GM21529 (cell line): ENCODE measurements around the gene CYP1B1.

Experiments
- ATAC-seq: cut with Tn5 transposase; IDR thresholded peaks from one replicate; pipeline ENCODE4 v1.9.1; 2021; ENCODE audit not compliant: unreplicated experiment

Gene CYP1B1

DNA sequence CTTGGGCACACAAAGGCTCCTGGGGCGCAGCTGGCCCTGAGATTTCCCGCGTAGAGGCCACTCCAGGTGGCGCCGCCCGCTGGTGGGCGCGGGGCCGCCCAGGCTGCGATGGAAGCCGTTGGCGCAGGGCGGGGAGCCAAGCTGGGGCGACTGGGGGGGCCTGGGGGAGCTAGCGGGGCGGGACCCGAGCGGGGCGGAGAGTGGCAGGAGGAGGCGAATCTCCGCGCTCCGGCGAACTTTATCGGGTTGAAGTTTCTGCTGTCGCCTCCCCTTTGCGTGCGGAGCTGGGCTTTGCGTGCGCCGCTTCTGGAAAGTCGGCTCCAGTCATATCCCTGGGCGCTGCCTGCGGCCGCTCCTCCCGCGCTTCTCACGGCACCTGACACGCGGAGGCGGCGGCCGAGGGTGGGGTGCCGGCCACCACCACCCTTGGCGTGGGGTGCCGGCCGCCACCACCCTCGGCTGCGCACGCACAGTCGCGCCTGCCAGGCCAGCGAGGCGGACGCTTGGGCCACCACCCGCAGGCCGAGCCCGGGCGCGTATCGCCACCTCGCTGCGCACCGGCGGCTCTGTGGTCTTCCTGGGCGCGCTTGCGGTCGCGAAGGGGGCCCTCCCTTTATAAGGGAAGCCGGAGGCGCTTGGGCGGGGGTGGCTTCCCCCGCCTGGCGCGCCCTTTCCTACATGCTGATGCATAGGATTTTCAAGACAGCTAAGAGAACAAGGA lies 919 bp upstream of the CYP1B1 start:
- peak; percentile 53 for ATAC-seq

DNA sequence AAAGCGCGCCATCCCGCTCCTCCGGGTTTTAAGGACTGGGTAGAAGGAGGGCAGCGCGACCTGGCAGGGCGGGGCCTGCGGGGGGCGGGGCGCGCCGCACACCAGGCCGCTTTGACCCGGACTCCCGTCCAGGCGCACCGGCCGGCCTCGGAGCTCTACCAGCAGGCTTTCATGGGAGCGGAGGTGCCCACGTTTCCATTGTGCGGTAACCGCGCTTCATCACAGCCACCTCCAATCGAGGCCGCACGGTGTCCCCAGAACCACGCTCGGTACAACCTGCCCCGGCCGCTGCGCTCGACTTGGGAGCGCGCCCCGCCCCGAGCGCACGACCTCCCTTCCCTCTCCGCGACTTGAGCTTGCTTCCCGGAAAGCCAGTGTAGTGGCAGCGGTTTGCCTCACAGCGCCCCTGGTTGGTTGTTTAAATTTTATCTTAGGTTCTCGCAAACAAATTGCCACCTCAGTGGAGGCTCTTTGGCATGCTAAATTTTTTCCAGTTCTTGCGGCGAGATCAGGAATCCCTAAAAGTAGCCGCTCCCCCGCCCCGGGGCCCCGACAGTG lies 280 bp upstream of the CYP1B1 start:
- ATAC-seq = peak; percentile 42

DNA sequence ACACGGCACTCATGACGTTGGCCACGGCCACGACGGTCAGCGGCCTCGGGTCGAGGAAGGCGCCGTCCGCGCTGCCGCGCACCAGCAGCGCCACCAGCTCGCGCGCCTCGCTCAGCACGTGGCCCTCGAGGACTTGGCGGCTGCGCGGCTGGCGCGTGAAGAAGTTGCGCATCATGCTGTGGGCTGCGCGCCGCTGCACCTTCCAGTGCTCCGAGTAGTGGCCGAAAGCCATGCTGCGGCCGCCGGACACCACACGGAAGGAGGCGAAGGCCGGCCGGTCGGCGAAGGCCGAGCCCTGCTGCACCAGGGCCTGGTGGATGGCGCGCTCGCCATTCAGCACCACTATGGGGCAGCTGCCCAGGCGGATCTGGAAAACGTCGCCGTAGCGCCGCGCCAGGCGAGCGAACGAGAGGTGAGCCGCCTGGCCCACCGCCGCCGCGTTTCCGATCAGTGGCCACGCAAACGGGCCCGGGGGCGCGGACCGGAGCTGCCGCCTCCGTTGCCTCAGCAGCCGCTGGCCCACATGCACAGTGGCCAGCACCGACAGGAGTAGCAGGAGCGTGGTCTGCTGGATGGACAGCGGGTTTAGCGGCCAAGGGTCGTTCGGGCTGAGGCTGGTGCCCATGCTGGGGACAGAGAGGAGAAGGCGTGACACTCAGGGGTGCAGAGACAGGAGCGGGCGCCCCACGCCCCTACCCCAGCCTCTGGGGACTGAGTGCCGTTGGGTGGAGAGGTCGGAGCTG lies 1.0 kb downstream of the CYP1B1 start:
- ATAC-seq = no peak

DNA sequence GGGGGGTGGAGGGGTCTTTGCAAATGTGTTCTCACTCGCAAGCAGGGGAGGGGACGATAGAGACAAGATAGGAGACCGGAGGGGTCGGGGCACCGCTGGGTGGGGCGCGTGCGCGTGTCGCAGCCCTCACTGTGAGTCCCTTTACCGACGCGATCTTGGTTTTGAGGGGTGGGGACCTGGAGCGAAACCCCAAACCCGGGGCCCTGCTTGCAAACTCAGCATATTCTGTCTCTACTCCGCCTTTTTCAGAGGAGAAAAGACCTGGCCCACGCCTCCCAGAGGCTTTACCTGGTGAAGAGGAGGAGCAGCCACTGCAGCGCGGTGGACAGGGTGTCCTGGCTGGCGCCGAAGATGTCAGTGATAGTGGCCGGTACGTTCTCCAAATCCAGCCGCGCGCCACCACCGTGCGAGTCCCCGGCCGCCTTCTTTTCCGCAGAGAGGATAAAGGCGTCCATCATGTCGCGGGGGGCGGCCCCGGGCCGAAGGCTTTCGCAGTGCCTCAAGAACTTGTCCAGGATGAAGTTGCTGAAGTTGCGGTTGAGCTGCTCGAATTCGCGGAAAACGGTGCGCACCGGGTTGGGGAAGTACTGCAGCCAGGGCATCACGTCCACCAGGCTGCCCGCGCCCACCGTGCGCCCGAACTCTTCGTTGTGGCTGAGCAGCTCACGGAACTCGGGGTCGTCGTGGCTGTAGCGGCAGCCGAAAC lies 1.7 kb downstream of the CYP1B1 start:
- no peak for ATAC-seq

DNA sequence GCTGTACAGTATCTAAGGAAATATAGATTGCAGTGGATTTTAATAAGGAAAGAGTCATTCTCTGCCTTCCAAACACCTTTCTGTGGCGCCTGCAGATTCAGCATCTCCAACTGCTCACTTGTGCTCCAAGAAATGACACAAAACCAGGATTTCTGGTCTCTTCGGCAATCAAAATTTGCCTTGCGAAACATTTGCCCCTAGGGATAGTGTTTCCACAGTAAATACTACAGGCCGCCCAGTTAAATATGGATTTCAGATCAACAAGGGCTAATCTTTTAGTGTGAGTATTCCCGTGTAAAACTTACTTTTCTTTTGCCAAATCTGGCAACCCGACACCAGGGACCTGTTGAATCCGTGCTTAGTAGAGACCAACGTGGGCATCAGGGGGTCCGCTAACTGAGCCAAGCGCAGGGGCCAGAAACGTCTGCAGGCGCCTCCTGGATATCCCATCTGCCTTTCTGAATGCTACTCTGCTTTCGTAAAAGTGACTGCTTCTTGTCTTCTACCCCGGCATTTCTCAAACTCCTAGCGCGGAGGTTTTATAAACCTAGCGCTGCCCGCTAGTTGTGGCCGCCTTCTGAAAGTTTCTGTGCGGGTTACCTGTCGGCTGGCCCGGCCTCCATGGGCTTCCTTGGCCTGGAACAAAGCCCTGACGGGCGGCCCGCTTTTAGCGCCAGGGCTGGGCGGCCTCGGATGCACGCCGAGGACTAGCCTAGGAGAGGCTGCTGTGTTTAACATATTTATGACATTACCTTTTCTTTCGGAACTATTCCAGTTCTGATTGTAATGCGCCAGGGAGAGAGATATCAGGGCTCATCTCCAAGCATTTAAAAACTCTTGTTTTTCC lies 2.5 kb downstream of the CYP1B1 start:
- ATAC-seq = no peak

DNA sequence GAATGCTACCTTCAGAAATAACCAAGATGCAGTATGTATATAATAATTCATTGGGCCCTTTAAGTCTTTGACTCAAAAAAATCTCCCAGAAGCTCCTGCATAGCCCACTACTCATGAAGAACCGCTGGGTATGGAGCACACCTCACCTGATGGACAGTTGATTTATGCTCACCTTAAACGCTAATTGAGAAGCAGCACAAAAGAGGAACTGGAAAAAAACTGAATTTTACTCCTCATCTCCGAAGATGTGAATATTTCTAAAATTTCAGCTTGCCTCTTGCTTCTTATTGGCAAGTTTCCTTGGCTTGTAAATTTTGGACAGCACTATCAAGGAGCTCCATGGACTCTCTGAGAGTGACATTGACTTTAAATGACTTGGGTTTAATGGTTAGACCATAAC lies 5.5 kb downstream of the CYP1B1 start:
- no peak for ATAC-seq

DNA sequence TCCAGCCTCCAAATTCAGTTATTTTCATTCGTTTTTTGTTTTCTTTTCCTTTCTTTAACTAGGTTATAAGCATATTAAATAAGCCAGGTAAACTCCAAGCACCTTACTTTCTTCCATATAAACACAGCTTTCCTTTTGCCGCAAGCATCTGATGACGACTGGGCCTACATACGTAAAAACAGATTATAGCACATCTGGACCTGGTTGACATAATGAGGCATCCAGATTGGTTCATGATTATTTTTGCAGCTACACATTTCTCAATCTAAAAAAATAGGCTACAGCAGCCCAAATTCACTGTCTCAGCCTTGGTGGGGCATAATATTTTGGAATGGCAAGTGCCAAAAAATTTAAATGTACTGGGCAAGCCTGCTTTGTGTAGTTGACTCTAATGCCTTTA lies 7.7 kb downstream of the CYP1B1 start:
- no peak for ATAC-seq

DNA sequence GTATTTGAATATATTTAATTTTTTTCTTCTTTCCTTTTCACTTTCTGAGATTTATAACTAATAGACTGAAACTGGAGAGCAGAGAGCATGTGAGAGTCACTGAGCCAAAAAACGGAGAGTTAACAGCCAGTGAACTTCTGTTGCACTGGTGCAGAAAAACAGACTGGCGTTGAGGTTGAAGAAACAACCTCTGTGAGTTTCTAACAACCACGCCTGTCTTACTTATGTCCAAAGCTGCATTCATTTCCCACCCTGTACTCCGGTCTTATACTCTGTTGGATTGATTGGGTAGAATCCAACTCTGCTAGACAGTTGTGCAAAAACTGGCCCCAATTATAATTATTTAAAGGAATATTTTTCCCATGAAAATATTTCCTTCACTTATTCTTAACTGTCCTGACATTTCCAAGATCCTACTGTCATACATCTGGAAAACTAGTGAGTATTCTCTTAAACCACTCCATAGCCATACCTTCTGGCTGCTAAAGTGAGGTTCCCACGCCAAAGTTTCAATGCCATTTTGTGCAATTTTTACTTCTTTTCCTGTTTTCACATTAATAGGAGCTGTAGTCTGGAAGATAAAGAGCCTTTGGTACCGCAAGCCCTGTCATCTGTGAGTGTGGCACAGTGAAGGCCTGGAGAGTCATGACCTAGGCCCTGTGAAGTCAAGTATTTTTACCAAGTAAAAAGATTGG lies 9.4 kb downstream of the CYP1B1 start:
- no peak for ATAC-seq

DNA sequence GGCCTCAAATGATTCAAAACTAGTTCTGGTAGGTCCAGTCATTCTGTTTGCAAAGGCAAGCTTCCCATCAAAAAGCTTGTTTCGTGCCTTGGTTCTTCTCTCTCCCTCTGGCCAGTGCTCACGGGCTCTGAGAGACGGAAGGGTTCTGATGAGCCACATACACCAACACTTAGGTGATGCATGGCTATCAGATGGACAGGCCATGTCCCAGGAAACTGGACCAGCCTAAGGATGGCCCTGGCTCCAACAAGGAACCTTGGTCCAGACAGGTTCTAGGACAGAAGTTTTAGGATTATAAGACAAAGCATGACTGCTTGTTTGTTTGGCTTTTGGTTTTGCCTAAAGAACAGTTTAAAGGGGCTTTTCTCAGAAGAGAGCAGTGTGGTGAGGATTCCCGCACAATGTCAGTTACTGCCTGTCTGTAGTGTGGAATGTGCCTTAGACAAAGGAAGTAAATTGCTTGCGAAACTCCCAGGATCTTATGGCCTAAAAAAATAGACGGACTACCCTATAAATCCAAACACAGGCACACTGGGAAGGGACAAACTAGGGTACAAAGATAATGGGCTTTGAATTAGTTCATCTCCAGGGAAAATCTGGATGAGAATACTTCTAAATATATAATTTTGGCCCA lies 10.3 kb downstream of the CYP1B1 start:
- no peak for ATAC-seq

DNA sequence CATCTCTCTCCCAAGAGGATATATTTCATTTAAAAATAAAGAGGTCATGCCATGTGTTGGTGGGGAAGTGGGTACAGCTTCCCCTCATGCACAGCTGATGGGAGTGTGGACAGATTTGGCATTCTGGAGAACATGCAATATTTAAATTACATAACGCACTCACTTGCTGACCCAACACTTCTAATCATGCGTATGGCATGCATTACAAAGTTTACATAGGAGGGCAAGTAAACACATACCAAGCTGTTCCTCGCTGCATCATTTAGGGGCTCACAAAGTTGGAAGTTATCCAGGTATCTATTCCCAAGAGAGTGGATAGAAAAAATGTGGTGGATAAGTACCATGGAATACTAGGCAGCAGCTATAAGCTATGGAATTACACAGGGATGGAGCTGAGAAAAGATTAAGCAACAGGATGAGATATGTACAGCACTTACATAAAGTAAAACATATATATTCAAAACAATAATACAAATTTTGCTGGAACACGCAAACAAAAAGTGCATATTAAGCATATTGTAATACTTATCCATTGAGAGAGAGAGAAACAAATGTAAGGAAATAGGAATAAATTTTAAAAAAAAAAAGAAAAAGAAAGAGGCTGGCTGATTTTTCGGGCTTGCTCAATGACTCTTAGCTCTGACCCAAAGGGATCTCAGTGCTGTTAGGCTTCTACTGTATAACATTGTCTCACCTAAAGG lies 11.0 kb downstream of the CYP1B1 start:
- ATAC-seq = no peak

DNA sequence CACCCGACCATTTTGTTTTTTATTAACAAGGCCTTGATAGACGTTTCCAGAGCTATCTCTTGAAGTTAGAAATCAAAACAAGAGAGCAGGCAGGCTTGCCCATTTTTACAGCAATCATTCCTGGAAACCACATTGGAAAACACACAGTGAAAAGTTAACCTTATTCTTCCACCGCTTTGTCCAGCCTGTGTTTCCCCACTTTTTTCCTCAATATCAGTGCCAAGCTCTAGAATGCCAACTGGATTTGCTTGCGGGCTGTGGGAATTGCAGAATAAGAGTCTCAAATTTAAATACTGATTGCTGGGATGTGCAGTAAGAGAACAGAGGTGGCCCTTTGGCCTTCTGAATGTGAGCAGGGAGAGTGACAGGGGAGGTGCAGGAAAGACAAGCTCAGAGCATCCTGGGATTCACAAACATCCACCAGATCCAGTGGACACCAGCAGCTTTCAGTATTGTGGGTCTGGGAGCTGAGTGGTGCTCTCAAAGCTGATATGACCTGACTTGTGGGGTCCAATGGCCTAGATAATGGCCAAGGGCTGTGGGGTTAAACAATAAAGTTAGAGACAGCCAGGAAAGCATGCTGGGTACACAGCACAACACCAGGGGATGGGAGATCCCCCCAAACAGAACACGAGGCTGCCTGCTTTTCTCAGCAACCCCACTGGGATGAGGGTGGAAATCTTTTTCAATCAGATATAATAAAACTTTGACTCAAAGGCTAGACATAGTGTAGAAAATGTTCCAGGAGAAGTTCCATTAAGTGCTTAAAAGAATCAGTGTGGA lies 15.5 kb downstream of the CYP1B1 start:
- ATAC-seq = no peak

DNA sequence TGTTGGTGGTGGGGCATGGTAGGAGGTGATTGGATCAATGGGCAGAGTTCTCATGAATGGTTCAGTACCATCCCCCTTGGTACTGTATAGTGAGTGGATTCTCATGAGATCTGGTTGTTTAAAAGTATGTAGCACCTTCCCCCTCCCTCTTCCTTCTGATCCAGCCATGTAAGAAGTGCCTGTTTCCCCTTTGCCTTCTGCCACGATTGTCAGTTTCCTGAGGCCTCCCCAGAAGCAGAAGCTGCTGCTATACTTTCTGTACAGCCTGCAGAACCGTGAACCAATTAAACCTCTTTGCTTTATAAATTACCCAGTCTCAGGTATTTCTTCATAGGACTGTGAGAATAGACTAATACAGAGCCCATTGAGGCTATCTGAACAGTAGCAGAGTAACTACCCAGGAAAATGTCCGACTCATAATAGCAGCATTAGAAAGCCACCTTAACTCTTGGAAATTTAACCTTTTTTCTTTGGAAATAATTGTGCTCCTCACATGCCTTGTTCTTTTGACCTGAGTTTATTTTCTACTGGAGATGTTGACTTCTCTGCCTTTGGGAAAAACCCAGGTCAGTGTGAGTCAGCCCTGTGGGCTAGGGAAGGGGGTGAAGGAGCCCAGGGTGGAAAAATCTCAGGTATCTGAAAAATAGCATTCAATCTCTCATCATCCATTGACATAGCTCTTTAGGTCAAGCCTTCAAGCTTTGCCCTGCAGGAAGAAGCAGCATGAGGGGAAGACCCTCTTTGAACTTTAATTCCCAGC lies 18.1 kb downstream of the CYP1B1 start:
- ATAC-seq = no peak

DNA sequence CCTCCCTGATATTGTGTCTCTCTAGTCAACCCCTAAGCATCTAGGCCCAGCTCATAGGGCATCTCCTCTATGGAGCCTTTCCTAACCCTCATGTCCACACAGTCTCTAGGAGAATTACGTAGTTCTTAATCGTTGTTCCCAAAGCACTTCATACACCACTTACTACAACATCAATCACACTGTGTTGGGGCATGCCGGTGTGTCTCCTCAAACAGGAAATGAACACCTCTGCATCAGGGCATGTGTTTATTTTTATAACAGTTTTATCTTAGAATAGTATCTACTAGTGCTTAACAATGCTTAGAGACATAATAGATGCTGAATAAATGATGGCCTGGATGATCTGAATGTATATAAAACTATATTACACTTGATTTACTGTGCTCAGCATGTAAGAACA lies 19.7 kb downstream of the CYP1B1 start:
- ATAC-seq = no peak

DNA sequence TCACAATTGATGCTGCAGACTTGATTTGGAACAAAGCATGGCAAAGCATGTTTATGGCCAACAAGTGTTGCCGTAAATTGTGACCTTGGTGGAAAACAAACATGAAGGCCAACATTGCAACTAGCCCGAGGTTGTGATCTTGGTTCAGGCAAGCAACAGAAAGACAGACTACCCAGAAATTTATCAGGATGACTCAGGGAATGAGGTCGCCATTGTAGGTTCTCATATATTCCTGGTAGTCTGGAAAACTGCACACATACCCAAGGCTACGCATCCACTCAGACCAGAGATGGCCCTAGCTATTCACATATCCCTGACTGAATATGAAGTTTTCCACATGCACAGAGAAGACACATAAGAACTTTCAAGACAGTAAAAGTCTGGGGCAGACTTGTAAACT lies 30.1 kb downstream of the CYP1B1 start:
- no peak for ATAC-seq

DNA sequence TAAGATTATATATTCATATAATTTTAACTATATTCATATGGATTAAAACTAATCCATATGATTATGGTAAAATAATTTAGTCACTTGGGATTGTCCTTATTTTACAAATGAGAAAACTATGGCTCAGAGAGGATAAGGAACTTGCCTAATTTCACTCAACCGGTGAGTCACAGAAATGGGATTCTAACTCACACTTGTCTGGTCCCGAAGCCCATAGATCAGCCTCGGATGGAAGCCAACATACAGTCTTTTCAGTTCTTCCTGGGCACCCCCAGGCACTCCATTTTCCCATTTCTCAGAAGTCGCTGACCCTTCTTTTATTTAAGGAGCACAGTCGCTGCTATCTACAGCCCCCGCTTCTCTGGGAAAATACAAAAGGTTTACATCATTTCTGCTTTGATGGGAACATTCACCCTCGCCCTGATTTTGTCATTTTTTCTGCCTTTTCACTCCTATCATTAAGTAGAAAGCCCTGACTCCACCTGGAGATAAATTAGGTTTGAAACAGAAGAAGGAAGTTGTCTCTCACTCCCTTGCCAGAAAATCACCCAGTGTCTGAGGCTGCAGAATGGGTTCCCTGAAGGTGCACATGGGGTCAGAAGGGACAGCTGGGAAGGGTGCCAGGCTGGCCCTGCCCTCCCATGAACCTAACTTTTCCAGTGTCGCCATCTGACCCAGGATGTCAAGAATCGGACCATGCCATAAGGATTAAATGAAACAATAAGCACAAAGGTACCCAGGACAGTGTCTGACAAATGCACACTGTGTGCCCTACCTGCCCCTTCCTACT lies 36.6 kb downstream of the CYP1B1 start:
- no peak for ATAC-seq

DNA sequence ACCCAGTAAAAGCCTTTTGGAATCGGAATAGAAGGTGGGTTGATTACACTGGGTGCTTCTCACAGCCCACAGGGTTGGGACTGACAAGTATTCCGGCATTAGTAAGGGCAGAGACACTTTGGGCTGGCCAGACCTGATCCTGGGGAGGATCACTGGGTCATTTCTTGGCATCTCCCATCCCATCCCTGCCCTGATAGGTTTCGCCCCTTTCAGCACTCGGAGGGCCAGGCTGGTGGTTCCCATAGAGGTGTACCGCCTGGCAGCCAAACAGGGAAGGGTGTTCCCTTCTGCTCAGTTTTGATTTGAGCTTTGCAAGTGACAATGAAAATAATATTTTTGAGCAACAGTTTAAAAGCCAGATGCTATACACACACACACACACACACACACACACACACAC lies 37.3 kb downstream of the CYP1B1 start:
- no peak for ATAC-seq
